HG02884 (cell line): Measurements from ENCODE around the gene GFRAL.
"Not testable (repeated sequence)": the region's sequence is repeated elsewhere in the genome, so short reads cannot be mapped to it uniquely, and the experiment has no call there.

Source experiments
- ATAC-seq: cut with Tn5 transposase; IDR thresholded peaks from one replicate; pipeline ENCODE4 v1.9.1; 2021; ENCODE audit warnings: mild to moderate bottlenecking, moderate library complexity; ENCODE audit not compliant: unreplicated experiment

GFRAL gene

GRCh38 chr6:55327169-55327568 is at the start of gene GFRAL:
Gene GFRAL, plus strand, starts transcription at chr6:55327469. Its CDS starts 86 bp downstream, at chr6:55327555.
- no peak for ATAC-seq

- no peak for ATAC-seq
These were observed 49.6 kb upstream of the GFRAL start for GRCh38 chr6:55277646-55278045.

GRCh38 chr6:55281215-55281614 is 46.1 kb upstream of the GFRAL start:
- ATAC-seq = no peak

GRCh38 chr6:55282115-55282514 is 45.2 kb upstream of the GFRAL start:
- no peak for ATAC-seq

- ATAC-seq = no peak
These were observed 40.4 kb upstream of the GFRAL start for GRCh38 chr6:55286824-55287223.

- no peak for ATAC-seq
These were observed 36.5 kb upstream of the GFRAL start for GRCh38 chr6:55290736-55291135.

GRCh38 chr6:55293116-55293515 is 34.2 kb upstream of the GFRAL start:
- ATAC-seq = no peak

GRCh38 chr6:55297214-55297613 is 30.1 kb upstream of the GFRAL start:
- not testable (repeated sequence) for ATAC-seq

GRCh38 chr6:55299286-55299985 is 27.8 kb upstream of the GFRAL start:
- ATAC-seq = no peak

GRCh38 chr6:55304747-55305146 is 22.5 kb upstream of the GFRAL start:
- ATAC-seq = no peak

GRCh38 chr6:55319961-55320695 is 7.1 kb upstream of the GFRAL start:
- no peak for ATAC-seq

- ATAC-seq = no peak
These were observed 6.6 kb upstream of the GFRAL start for GRCh38 chr6:55320696-55321086.

- no peak for ATAC-seq
These were observed 49.9 kb downstream of the GFRAL start for GRCh38 chr6:55377150-55377549.

- no peak for ATAC-seq
These were observed 52.2 kb downstream of the GFRAL start for GRCh38 chr6:55379471-55379870.

GRCh38 chr6:55379895-55380294 is 52.6 kb downstream of the GFRAL start:
- ATAC-seq = no peak

GRCh38 chr6:55388211-55388610 is 60.9 kb downstream of the GFRAL start:
- ATAC-seq = no peak

- ATAC-seq = no peak
These were observed 68.6 kb downstream of the GFRAL start for GRCh38 chr6:55395871-55396270.

GRCh38 chr6:55397986-55398385 is 70.7 kb downstream of the GFRAL start:
- no peak for ATAC-seq

- ATAC-seq = no peak
These were observed 72.1 kb downstream of the GFRAL start for GRCh38 chr6:55399351-55399750.

GRCh38 chr6:55405474-55406235 is 78.4 kb downstream of the GFRAL start:
- ATAC-seq = no peak

GRCh38 chr6:55410674-55411073 is 83.4 kb downstream of the GFRAL start:
- ATAC-seq = no peak

GRCh38 chr6:55423933-55424332 is 96.7 kb downstream of the GFRAL start:
- ATAC-seq = no peak
